GM23248 (cell line): ENCODE data around the gene CDKAL1. TPM values are rescaled to one million over a fixed set of nuclear protein-coding genes. Genes with fewer than 3 reads are reported as not detected.

ENCODE experiments used
- DNase-seq: peaks from one replicate; pipeline ENCODE4 v3.0.0-alpha.2; 2015
- H2AFZ ChIP-seq: fragments of 200-600 bp; sonication (generic); 2 replicates; pipeline ENCODE4 v1.6.1; 2016; ENCODE audit warnings: antibody characterized with exemption
- H3F3A ChIP-seq: fragments of 200-600 bp; sonication (generic); 2 replicates; pipeline ENCODE4 v1.6.1; 2016; ENCODE audit warnings: mild to moderate bottlenecking, antibody characterized with exemption, mixed run types; ENCODE audit not compliant: insufficient read depth
- H3K27ac ChIP-seq: fragments of 200-600 bp; sonication (generic); 2 replicates; pipeline ENCODE4 v1.5.1; 2016; ENCODE audit warnings: mild to moderate bottlenecking
- H3K27me3 ChIP-seq: fragments of 200-600 bp; sonication (generic); replicated peaks from 2 replicates; pipeline ENCODE4 v1.6.1; 2016; ENCODE audit warnings: mild to moderate bottlenecking; ENCODE audit not compliant: insufficient read depth
- H3K36me3 ChIP-seq: fragments of 200-600 bp; sonication (generic); 2 replicates; pipeline ENCODE4 v1.6.1; 2016; ENCODE audit warnings: low read depth, mild to moderate bottlenecking
- H3K4me1 ChIP-seq: fragments of 200-600 bp; sonication (generic); 2 replicates; pipeline ENCODE4 v1.6.1; 2016; ENCODE audit warnings: mild to moderate bottlenecking; ENCODE audit not compliant: insufficient read depth
- H3K4me2 ChIP-seq: fragments of 200-600 bp; sonication (generic); one replicate; pipeline ENCODE4 v1.6.1; 2016; ENCODE audit warnings: mild to moderate bottlenecking; ENCODE audit not compliant: unreplicated experiment
- H3K4me3 ChIP-seq: fragments of 200-600 bp; sonication (generic); 2 replicates; pipeline ENCODE4 v1.5.1; 2016; ENCODE audit warnings: mild to moderate bottlenecking
- H3K79me2 ChIP-seq: fragments of 200-600 bp; sonication (generic); 2 replicates; pipeline ENCODE4 v1.6.1; 2016; ENCODE audit warnings: mild to moderate bottlenecking; ENCODE audit not compliant: insufficient read depth
- H3K9ac ChIP-seq: fragments of 200-600 bp; sonication (generic); 2 replicates; pipeline ENCODE4 v1.6.1; 2016; ENCODE audit warnings: mild to moderate bottlenecking
- H3K9me2 ChIP-seq: fragments of 200-600 bp; sonication (generic); 2 replicates; pipeline ENCODE4 v1.6.1; 2016; ENCODE audit warnings: mixed run types, mild to moderate bottlenecking, moderate library complexity; ENCODE audit not compliant: insufficient read depth
- H3K9me3 ChIP-seq: fragments of 200-600 bp; sonication (generic); one replicate; pipeline ENCODE4 v1.6.1; 2017; ENCODE audit warnings: low read depth
- H4K20me1 ChIP-seq: fragments of 200-600 bp; sonication (generic); 2 replicates; pipeline ENCODE4 v1.6.0; 2016; ENCODE audit not compliant: insufficient read depth
- EZH2 ChIP-seq: fragments of 200-600 bp; sonication (generic); IDR thresholded peaks from 2 replicates; pipeline ENCODE4 v1.6.1; 2018; ENCODE audit warnings: antibody characterized with exemption, mild to moderate bottlenecking; ENCODE audit not compliant: insufficient read depth, poor library complexity, severe bottlenecking
- EZH2phosphoT487 ChIP-seq: fragments of 200-600 bp; sonication (generic); IDR thresholded peaks from 2 replicates; pipeline ENCODE4 v1.6.1; 2018; ENCODE audit warnings: antibody characterized with exemption, moderate library complexity, mild to moderate bottlenecking, low read depth; ENCODE audit not compliant: insufficient read depth
- WGBS, 2 experiments: methylation state at CpG; one replicate each; pipeline ENCODE4 v1.1.6; 2015 to 2017; ENCODE audit warnings: low lambda C conversion rate in 2 of 2, low coverage in 1 of 2; ENCODE audit errors: missing lambda C conversion rate in 2 of 2; 5-methylcytosine and 5-hydroxymethylcytosine counted together
- in situ Hi-C: fragments of 300-500 bp; cut with MboI; formaldehyde crosslinking; loops from 2 replicates; pipeline ENCODE4 v1.15.0; 2020
- polyA plus RNA-seq: library from polyadenylated mRNA; unstranded; fragments of >200 nt; fragmentation: Nextera tagmentation; extraction: Ambion mirVana; gene quantifications from 2 replicates; pipeline ENCODE4 v1.2.1, GENCODE V29; 2016
- total RNA-seq: library from RNA; depleted of rRNA; stranded (reverse); fragments of >200 nt; shearing (Covaris generic); gene quantifications from 2 replicates; pipeline ENCODE4 v1.2.3, GENCODE V29; 2014

Gene CDKAL1
- total and polyA plus RNA-seq, 2 experiments from 2014 or later, result 7.5 to 10.8 TPM

GRCh38 chr6:21208796-21209186 lies 674.5 kb downstream of the CDKAL1 start:
- H3K4me3 ChIP-seq, result no peak overlapping the region
- no peak for DNase-seq
- H3K9ac ChIP-seq, result no peak overlapping the region
- TF ChIP-seq EZH2phosphoT487 (no peak), EZH2 (no peak)
- H3K9me2 ChIP-seq, result no peaks in the 10 kb centered on the region
- no peak overlapping the region for H3K4me2 ChIP-seq
- no peaks in the 10 kb centered on the region for H3K27me3 ChIP-seq
- H3F3A ChIP-seq, result no peaks in the 10 kb centered on the region
- H3K79me2 ChIP-seq, result no peaks in the 10 kb centered on the region
- no peaks in the 10 kb centered on the region for H3K4me1 ChIP-seq
- no peaks in the 10 kb centered on the region for H3K9me3 ChIP-seq
- 70 to 71% methylated on average over 5 of the region's 5 CpGs for WGBS, 2 experiments
- no peak overlapping the region for H2AFZ ChIP-seq
- H4K20me1 ChIP-seq, result no peaks in the 10 kb centered on the region
- in situ Hi-C loops, result no loop called here
- H3K27ac ChIP-seq, result no peak overlapping the region
- H3K36me3 ChIP-seq, result no peaks in the 10 kb centered on the region

GRCh38 chr6:21213492-21213891 lies 679.2 kb downstream of the CDKAL1 start:
- TF ChIP-seq EZH2phosphoT487 (no peak), EZH2 (no peak)
- no peak overlapping the region for H3K4me3 ChIP-seq
- H3K79me2 ChIP-seq, result no peaks in the 10 kb centered on the region
- no peak overlapping the region for H3K9ac ChIP-seq
- no peaks in the 10 kb centered on the region for H3K9me3 ChIP-seq
- no peak for DNase-seq
- no peaks in the 10 kb centered on the region for H3K27me3 ChIP-seq
- no peak overlapping the region for H2AFZ ChIP-seq
- no peaks in the 10 kb centered on the region for H3K9me2 ChIP-seq
- no peak overlapping the region for H3K4me2 ChIP-seq
- WGBS, 2 experiments, result 76 to 81% methylated on average over 3 of the region's 3 CpGs
- H4K20me1 ChIP-seq, result no peaks in the 10 kb centered on the region
- in situ Hi-C loops, result no loop called here
- no peak overlapping the region for H3K27ac ChIP-seq
- no peaks in the 10 kb centered on the region for H3F3A ChIP-seq
- H3K4me1 ChIP-seq, result no peaks in the 10 kb centered on the region
- no peaks in the 10 kb centered on the region for H3K36me3 ChIP-seq

GRCh38 chr6:21214738-21215448 lies 680.6 kb downstream of the CDKAL1 start:
- in situ Hi-C loops, result no loop called here

GRCh38 chr6:21219241-21219640 lies 685.0 kb downstream of the CDKAL1 start:
- Histone ChIP-seq H2AFZ (no peak overlapping the region), H3K27me3 (no peaks in the 10 kb centered on the region), H3K36me3 (no peaks in the 10 kb centered on the region), H3K9ac (no peak overlapping the region), H3K4me2 (no peak overlapping the region), H3K79me2 (no peaks in the 10 kb centered on the region), H3K4me1 (peaks cover 4% of the 10 kb centered on the region; the same call in 1 of the 2 replicates), H3K4me3 (no peak overlapping the region), H4K20me1 (no peaks in the 10 kb centered on the region), H3K9me3 (no peaks in the 10 kb centered on the region), H3K9me2 (no peaks in the 10 kb centered on the region), H3F3A (no peaks in the 10 kb centered on the region), H3K27ac (no peak overlapping the region)
- WGBS, 2 experiments, result 95 to 96% methylated on average over 2 of the region's 2 CpGs
- peak; percentile 5 for DNase-seq
- in situ Hi-C loops, result no loop called here
- TF ChIP-seq EZH2phosphoT487 (no peak), EZH2 (no peak)

More at GRCh38 chr6:21214738-21215448, 680.6 kb downstream of the CDKAL1 start:
- H4K20me1 ChIP-seq, result no peaks in the 10 kb centered on the region
- H3K4me1 ChIP-seq, result peaks cover 4% of the 10 kb centered on the region; the same call in 1 of the 2 replicates
- H3K27me3 ChIP-seq, result no peaks in the 10 kb centered on the region
- no peak overlapping the region for H3K4me3 ChIP-seq
- no peak overlapping the region for H3K4me2 ChIP-seq
- no peaks in the 10 kb centered on the region for H3K36me3 ChIP-seq
- H3K27ac ChIP-seq, result no peak overlapping the region
- no peaks in the 10 kb centered on the region for H3F3A ChIP-seq
- TF ChIP-seq EZH2 (no peak), EZH2phosphoT487 (no peak)
- no peaks in the 10 kb centered on the region for H3K79me2 ChIP-seq
- H3K9me2 ChIP-seq, result no peaks in the 10 kb centered on the region
- no peak overlapping the region for H3K9ac ChIP-seq
- WGBS, 2 experiments, result 70 to 78% methylated on average over 5 of the region's 5 CpGs
- no peaks in the 10 kb centered on the region for H3K9me3 ChIP-seq
- no peak overlapping the region for H2AFZ ChIP-seq
- DNase-seq, result no peak
